Fibroblast of peridontal ligament (primary cell): ENCODE data around the gene MRNIP.
"Not testable (repeated sequence)": the region's sequence is repeated elsewhere in the genome, so short reads cannot be mapped to it uniquely, and the experiment has no call there.

ENCODE experiments used
- DNase-seq: peaks from one replicate; pipeline ENCODE4 v3.0.0-alpha.2; 2010; ENCODE audit errors: extremely low read depth

The MRNIP gene

GRCh38 chr5:179792612-179793467 is 65.8 kb downstream of the MRNIP start:
- no peak for DNase-seq

DNA sequence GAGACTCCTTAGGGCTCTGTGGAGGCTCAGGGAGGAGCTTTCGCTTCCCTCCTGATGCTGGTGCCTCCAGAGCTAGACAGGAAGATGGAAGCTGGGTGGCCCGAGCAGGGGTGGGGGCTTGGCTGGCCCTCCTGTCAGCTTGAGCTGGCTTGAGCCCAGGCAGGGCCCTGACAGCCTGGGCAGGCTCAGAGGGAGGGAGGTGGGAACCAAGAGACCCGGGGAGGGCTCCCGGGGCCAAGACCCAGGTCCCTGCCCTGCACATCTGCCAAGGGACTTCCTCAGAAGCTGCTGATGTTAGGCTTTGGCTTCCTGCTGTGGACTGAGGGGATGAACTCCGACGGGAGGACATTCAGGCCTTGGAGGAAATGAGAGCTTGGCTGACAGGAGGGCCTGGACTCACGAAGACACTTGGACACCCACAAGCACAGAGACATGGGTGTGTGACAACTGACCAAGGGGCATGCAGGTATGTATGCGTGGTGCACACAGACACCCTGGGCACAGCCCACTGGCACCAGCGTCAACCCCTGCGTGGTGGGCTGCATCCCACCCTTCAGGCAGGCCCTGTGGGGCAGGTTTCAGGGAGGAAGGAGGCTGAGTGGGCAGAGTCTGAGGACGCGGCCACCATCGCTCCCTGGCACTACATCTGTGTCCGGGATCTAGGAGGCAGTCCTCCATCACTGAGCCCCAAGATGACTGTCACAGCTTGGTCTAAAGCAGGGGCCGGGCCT is 66.6 kb downstream of the MRNIP start:
- no peak for DNase-seq

- not testable (repeated sequence) for DNase-seq
These were observed 69.3 kb downstream of the MRNIP start for GRCh38 chr5:179789278-179789677.

GRCh38 chr5:179788193-179788854 is 70.3 kb downstream of the MRNIP start:
- no peak for DNase-seq
